GM18519 (cell line): ENCODE data around the gene TOP1.
"Not testable (repeated sequence)": the region's sequence is repeated elsewhere in the genome, so short reads cannot be mapped to it uniquely, and the experiment has no call there.

Experiments
- ATAC-seq: cut with Tn5 transposase; IDR thresholded peaks from one replicate; pipeline ENCODE4 v1.9.1; 2021; ENCODE audit warnings: mild to moderate bottlenecking, moderate library complexity; ENCODE audit not compliant: unreplicated experiment, low FRiP score

Gene TOP1

GRCh38 chr20:41003143-41003935, 25.3 kb upstream of the TOP1 start:
- no peak for ATAC-seq

- not testable (repeated sequence) for ATAC-seq
Measured at GRCh38 chr20:41003936-41004294, 24.7 kb upstream of the TOP1 start.

DNA sequence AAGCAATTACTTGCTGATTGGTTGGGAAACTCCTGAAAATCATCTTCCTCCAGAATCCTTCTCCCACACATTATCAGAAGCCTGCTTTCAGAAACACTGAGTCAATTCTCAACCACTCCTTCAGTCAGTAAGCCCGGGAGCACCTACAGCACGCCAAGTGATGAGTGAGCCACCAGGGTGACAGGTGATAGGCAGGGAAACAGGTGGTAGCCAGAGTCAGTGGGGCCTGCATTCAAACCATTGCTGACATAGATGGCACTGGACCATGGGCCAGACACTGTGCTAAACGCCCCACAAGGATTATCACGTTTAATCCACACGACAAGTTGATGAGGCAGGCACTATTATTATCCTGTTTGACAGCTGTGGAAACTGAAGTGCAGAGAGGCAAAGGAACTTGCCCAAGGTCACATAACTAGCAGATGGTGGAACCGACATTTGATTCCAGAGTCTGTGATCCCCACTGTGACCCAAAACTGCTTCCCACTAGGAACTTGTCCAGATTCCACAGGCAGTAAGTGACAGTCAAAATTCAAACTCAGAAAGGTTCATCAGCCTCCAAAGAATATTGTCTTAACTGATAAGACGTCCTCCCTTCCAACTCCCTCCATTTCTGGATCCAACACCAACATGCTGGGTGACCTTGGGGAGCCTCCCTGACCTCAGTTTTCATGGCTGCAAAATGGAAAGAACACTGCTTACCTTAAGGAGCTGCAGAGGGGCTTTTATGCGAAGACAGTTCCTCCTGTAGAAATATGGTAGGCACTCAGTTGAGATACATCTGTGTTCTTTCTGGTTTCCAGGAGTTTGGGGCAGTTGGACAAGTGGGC, 23.9 kb upstream of the TOP1 start:
- ATAC-seq, result no peak

GRCh38 chr20:41005361-41005729, 23.3 kb upstream of the TOP1 start:
- no peak for ATAC-seq

DNA sequence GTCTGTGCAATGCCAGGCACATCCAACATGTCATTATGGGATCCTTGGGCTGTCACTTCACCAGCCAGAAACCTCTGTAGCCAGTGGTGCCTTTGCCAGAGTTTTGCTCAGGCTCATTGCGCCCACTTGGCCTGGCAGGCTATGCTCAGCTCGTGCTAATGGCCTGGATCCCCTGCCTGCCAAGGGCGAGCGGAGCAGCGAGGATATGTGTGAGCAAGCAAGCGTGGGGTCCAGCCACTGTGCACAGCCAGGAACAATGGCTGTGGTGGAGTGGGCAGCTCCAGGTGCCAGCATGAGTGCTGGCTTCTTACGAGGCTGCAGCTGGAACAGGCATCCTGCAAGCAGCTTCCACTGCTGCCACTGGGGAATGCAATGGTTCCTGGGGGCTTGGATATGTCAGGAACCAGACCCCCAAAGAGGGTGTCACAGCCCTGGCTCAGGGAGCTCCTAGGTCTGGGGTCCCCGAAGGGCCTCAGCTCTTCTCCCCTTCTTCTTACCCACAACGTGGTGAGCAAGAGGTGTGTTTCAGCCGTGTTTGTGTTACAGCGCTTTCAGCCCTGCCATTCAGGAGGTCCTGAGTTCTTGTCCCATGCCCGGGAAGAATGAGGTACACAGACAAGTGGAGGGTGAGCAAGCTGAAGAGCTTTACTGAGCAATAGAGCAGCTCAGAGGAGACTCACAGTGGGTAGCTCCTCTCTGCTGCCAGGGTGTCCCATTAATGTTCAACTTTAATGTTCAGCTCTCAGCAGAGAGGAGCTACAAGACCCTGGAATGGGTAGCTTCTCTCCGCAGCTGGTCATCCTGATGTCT, 22.3 kb upstream of the TOP1 start:
- ATAC-seq, result no peak

GRCh38 chr20:41006936-41007474, 21.6 kb upstream of the TOP1 start:
- no peak for ATAC-seq

GRCh38 chr20:41007481-41007880, 21.1 kb upstream of the TOP1 start:
- ATAC-seq, result no peak

GRCh38 chr20:41009946-41010345, 18.7 kb upstream of the TOP1 start:
- no peak for ATAC-seq

DNA sequence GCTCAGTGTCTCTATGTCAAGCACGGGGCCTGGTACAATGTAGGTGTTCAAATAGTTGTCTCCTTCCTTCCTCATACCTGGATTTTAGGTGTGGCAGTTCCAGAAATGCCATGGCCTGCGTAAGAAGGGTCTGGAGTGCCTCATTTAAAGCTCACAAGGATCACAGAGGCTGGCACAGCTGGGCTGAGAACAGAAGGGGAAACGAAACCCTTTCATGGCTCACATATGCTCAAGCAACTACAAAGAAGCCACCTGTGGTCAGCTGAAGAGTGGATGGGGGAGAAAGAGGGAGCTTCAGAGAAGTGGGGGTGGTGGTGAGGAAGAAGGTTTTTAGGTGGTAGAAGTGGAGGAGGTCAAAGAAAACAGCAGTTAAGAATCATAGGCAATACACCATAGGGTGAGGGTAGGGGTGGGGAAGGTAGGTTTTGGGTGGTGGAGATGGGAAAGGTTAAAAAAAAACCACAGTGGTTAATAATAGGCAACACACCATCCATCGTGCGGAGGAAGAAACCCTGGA, 17.0 kb upstream of the TOP1 start:
- ATAC-seq, result peak; percentile 85

- no peak for ATAC-seq
Measured at GRCh38 chr20:41014561-41015088, 14.0 kb upstream of the TOP1 start.

DNA sequence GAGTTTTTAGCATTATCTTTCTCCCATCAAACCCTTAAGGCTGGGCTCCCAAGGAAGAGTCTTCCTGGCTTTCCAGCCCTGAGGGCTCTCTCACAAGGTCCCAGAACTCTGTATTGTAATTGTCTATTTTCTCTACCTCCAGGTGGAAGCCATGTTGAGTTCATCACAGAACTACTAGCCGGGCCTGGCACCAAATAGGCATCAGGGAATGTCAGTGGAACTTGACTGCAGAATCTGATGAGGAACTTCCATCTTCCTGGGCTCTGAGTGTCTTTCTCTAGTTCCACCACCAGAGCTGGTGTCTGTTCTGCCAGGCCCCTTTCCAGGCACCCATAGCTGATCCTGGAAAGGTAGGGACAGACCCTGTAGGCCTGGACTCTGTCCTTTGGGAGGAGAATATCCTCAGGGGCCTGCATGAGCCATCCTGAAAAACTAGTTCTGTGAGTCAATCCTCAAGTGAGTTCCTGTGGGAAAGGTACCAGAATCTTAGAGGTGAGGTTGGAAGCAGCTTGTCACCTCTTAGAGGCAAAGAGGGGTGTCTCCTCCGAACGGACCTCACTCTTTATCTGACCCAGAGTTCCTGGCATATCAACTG, 11.1 kb upstream of the TOP1 start:
- no peak for ATAC-seq

DNA sequence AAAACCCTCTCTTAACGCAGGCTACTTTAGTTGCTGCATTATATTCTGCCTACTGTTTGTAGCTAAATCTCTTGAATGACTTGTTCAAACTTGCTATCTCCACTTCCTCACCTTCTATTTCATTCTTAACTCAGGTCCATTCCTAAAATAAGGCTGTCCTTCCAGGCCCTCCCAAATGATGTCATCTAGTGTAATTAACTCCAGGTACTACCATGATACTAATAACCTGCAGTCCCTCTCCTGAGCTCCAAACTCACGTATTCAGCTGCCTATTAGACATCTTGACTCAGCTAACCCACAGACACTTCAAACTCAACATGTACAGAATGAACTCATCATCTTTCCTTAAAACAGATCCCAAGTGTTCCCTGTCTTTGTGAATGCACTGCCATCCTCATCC, 10.5 kb upstream of the TOP1 start:
- ATAC-seq, result no peak

GRCh38 chr20:41023549-41023948, 5.1 kb upstream of the TOP1 start:
- no peak for ATAC-seq

DNA sequence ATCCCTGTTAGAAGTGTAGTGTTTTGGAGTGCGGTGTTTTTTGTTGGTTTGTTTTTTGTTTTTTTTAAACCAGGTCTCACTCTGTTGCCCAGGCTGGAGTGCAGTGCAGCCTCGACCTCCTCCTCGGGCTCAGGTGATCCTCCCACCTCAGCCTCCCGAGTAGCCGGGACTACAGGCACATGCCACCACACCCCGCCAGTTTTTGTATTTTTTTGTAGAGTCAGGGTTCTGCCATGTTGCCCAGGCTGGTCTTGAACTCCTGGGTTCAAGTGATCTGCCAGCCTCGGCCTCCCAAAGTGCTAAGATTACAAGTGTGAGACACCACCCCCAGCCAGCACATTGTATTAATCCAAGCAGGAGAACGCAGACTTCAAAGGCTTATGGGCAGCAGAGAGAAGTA, 1.3 kb upstream of the TOP1 start:
- no peak for ATAC-seq

DNA sequence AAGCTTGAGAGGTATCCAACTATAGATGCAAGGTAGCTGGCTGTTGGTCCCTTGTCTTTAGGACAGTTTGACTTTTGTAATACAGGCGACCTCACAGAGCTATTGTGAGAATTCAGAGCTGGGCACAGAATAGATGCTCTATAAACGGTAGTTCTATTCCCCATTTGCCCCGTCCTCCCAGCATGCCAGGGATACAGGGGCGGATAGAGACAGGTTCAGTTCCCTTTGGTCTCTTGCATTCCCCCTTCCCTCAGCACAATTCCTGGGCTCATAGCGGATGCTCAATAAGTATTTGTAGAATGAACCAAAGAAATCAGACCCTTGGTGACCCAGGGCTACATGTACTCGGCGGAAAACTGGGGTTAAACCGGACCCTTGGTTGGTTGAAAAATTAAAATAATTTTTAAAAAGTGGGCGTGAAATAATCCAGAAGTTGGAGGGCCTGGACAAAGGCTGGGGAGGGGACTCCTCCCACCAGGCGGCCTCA, 707 bp upstream of the TOP1 start:
- no peak for ATAC-seq

DNA sequence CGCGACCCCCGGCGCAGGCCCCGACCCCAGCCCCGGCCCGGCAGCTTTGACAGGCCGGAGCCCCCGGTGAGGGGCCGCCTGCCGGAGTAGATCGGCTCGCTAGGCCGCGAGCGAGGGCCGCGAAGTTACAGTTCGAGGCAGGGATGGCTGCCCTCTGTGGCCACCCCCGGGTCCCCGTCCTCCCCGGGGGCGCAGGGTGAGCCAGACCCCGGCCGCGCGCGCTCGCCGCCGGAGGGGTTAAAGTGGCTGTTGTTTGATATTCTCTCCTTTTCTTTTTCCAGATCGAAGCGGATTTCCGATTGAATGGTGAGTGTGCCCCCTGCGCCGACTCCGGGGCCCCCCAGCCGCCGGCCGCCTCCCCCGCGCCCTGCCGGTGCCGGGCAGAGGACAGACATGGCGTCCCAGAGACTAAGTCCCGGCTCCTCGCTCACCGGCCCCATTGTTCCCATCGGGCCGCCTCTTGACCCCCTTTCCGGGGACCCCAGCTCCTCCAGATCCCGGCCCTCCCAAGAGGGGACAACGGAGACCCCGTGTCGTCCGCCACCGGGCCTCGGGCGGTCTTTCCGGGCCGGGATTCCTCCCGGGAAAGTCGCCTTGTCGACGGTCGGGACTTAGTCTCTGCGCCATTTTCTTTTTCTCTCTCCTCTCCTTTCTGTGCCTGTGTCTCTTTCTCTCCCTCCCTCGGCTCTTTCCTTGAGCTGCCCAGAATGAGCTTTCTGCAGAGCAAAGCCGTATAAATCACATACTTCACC, 704 bp downstream of the TOP1 start:
- ATAC-seq, result no peak

- no peak for ATAC-seq
Measured at GRCh38 chr20:41030061-41030460, 1.4 kb downstream of the TOP1 start.

DNA sequence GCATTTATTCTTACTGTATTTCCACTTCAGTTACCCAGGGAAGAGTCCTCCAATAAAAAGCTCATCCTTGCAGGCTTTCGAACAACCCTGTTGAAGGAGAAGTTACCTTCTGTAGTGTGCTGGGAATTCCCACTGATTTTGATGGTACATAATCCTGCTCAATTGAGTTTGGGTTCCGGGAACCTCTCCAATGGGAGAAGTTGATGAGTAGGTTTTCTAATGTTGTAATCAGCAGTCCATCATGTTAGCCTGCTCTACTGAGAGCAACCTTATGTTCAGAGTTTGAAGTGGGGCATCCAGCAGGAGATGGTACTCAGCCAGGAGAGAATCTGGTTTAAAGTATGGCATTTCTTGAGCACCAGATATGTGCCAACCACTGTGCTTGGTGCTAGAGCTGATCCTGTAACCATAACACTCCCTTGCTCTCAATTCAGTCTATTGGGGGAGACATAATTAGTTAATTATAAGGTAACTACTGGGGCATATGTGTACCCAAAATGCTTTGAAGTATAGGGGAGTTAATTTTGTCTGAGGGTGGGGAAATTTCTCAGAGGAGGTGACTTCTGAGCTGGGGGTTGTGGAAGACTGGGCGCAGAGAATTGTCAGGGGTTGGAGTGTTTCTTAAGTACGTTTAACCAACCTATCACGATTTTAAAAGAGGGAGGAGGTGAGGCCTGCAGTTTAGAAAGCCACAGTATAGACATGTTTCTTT, 2.1 kb downstream of the TOP1 start:
- no peak for ATAC-seq

GRCh38 chr20:41031243-41031619, 2.6 kb downstream of the TOP1 start:
- ATAC-seq, result no peak
